Gastroesophageal sphincter (tissue), 3 donors: Measurements from ENCODE around the gene SLX9.

Experiments
- CTCF ChIP-seq, 4 experiments: fragments of 200-600 bp in 2 of 4; fragments of 450-650 bp in 2 of 4; sonication (generic) in 1 of 4; IDR thresholded peaks; one replicate each; pipeline ENCODE4 v1.5.1; 2017 to 2019; ENCODE audit warnings: antibody characterized with exemption in 4 of 4, mild to moderate bottlenecking in 2 of 4, moderate library complexity in 2 of 4
- POLR2AphosphoS5 ChIP-seq: sonication (generic); formaldehyde crosslinking; IDR thresholded peaks from one replicate; pipeline ENCODE4 v1.6.1; 2017; ENCODE audit warnings: antibody characterized with exemption

DNA sequence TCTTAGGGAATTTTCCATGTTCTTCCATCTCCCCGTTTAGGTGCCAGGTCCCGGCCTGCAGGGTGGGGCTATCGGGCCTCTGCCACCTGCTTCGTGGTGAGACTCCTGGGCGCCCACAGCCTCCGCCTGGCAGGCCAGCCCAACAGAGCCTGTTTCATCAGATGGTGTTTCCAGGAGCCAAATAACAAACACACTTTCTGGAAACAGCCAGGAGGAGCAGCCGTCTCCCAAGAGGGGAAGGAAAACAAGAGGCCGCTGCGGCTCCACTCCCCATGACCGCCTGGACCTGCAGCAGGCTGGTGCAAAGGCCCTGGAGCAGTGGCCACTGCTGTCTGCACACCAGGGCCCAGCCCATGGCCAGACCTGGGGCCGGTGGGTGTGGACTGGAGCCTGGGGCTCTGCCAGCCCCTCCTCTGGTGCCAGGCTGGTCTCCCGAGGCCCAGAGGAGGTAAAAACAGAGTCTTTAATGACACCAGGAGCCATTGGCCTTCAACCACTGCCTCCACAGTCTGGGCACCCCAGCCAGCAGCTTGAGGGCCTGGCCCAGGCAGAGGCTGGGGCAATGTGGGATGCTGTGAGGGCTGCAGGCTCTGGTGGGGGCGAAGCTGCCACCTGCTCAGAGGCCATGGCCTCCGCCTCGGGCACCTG, 55.0 kb downstream of the SLX9 start:
- peak in 2 of 4 experiments; percentile 29 to 41 for TF ChIP-seq CTCF (IDR thresholded peaks at IDR 0.05)
- TF ChIP-seq POLR2AphosphoS5, result peak; percentile 58
